Upper lobe of left lung (tissue), 6 donors: Measurements from ENCODE around the gene TTC22. TPM values are rescaled to one million over a fixed set of nuclear protein-coding genes. Genes with fewer than 3 reads are reported as not detected.

Experiments
- ATAC-seq, 2 donors: fragments of 200-7000 bp; cut with Tn5 transposase; one replicate each; pipeline ENCODE4 v1.9.1; 2022; ENCODE audit warnings: mild to moderate bottlenecking in 2 of 2, moderate library complexity in 2 of 2; ENCODE audit not compliant: low FRiP score in 2 of 2
- DNase-seq, 2 donors: peaks; one replicate each; pipeline ENCODE4 v3.0.0-alpha.2; 2019 to 2020
- H3K27ac ChIP-seq, 4 donors: fragments of 200-600 bp; sonication (generic); one replicate each; pipeline ENCODE4 v1.5.1; 2016 to 2019
- H3K27me3 ChIP-seq, 4 donors: fragments of 200-600 bp; sonication (generic); one replicate each; pipeline ENCODE4 v1.5.1; 2017 to 2019
- H3K36me3 ChIP-seq, 4 donors: fragments of 200-600 bp; sonication (generic); one replicate each; pipeline ENCODE4 v1.5.1; 2016 to 2019
- H3K4me1 ChIP-seq, 4 donors: fragments of 200-600 bp; sonication (generic); one replicate each; pipeline ENCODE4 v1.5.1; 2018 to 2019
- H3K4me3 ChIP-seq, 4 donors: fragments of 200-600 bp; sonication (generic); one replicate each; pipeline ENCODE4 v1.5.1; 2017 to 2019; ENCODE audit warnings: mild to moderate bottlenecking in 2 of 4, moderate library complexity in 1 of 4
- H3K9me3 ChIP-seq, 4 donors: fragments of 200-600 bp; sonication (generic); one replicate each; pipeline ENCODE4 v1.5.1; 2018 to 2019
- EP300 ChIP-seq, 4 donors: sonication (generic); formaldehyde crosslinking; IDR thresholded peaks; one replicate each; pipeline ENCODE4 v1.5.1; 2017; ENCODE audit warnings: antibody characterized with exemption in 4 of 4, control low read depth in 2 of 4
- POLR2A ChIP-seq, 4 donors: fragments of 450-650 bp; IDR thresholded peaks; one replicate each; pipeline ENCODE4 v1.5.1; 2016 to 2017; ENCODE audit warnings: antibody characterized with exemption in 4 of 4, mild to moderate bottlenecking in 2 of 4
- POLR2AphosphoS5 ChIP-seq, 2 donors: sonication (generic); formaldehyde crosslinking; IDR thresholded peaks; one replicate each; pipeline ENCODE4 v1.5.1; 2017; ENCODE audit warnings: antibody characterized with exemption in 2 of 2
- WGBS, 2 donors: methylation state at CpG; one replicate each; pipeline ENCODE4 v1.1.5; 2017 to 2018; 5-methylcytosine and 5-hydroxymethylcytosine counted together
- total RNA-seq, 6 donors: library from RNA; depleted of rRNA in 4 of 6; stranded (reverse); fragments of >200 nt in 4 of 6; gene quantifications; one replicate each; pipeline versions ENCODE4 v1.1.0 to v1.2.1, GENCODE V29; 2016 to 2021
- TF ChIP-seq, protein P1 (sequence below), 6 experiments: fragments of 450-650 bp in 4 of 6; fragments of 200-600 bp in 2 of 6; sonication (generic) in 2 of 6; IDR thresholded peaks; one replicate each; pipeline ENCODE4 v1.5.1; 2016 to 2019; ENCODE audit warnings: antibody characterized with exemption in 6 of 6
- donor health status: DM: no; HTN: no; CAD: no; lungs with moderate emphysema.
- donor health status: DM: no; HTN: yes; CAD: no; lungs with severe emphysema.

The TTC22 gene
- total RNA-seq, 6 donors from 2014 or later: 6.9 to 15.7 (median 12.1) TPM

DNA sequence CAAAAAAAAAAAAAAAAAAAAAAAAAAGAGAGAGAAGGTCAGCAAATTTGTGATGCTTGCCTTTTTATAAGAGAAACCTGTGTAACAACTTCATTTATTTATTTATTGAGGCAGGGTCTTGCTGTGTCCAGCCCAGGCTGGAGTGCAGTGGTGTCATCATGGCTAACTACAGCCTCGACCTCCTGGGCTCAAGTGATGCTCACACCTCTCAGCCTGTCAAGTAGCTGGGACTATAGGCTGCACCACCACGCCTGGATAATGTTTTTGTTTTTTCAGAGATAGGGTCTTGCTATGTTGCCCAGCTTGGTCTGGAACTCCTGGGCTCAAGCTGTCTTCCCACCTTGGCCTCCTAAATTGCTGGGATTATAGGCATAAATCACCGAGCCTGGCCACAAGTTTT is 43.4 kb upstream of the TTC22 start:
- no peaks in the 10 kb centered on the region for H3K9me3 ChIP-seq
- no peaks in the 10 kb centered on the region for H3K4me1 ChIP-seq
- peaks cover 4 to 20% (median 8%) of the 10 kb centered on the region in 4 donors for H3K36me3 ChIP-seq
- TF ChIP-seq POLR2AphosphoS5 (IDR thresholded peaks at IDR 0.05) (no peak), POLR2A (IDR thresholded peaks at IDR 0.05) (no peak), EP300 (IDR thresholded peaks at IDR 0.05) (no peak)
- TF ChIP-seq, protein P1, sequence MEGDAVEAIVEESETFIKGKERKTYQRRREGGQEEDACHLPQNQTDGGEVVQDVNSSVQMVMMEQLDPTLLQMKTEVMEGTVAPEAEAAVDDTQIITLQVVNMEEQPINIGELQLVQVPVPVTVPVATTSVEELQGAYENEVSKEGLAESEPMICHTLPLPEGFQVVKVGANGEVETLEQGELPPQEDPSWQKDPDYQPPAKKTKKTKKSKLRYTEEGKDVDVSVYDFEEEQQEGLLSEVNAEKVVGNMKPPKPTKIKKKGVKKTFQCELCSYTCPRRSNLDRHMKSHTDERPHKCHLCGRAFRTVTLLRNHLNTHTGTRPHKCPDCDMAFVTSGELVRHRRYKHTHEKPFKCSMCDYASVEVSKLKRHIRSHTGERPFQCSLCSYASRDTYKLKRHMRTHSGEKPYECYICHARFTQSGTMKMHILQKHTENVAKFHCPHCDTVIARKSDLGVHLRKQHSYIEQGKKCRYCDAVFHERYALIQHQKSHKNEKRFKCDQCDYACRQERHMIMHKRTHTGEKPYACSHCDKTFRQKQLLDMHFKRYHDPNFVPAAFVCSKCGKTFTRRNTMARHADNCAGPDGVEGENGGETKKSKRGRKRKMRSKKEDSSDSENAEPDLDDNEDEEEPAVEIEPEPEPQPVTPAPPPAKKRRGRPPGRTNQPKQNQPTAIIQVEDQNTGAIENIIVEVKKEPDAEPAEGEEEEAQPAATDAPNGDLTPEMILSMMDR (IDR thresholded peaks at IDR 0.05): no peak
- no peak overlapping the region for H3K4me3 ChIP-seq
- no peak for DNase-seq
- no peak for ATAC-seq
- no peak overlapping the region for H3K27ac ChIP-seq
- 86 to 91% methylated on average over 3 of the region's 3 CpGs for WGBS, 2 donors
- H3K27me3 ChIP-seq: no peaks in the 10 kb centered on the region

DNA sequence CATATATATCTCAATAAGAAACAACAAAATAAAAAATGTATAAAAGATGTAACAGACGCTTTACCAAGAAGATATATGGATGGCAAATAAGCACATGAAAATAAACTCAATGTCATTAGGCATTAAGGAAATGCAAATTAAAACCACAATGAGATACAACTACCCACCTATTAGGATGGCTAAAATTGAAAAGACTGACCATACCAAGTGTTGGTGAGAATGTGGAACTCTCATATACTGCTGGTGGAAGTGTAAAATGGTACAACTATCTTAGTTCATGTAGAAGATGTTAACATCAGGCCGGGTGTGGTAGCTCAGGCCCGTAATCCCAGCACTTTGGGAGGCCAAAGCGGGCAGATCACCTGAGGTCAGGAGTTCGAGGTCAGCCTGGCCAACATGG is 42.3 kb upstream of the TTC22 start:
- no peak overlapping the region for H3K27ac ChIP-seq
- ATAC-seq (no peak), DNase-seq (no peak)
- no peaks in the 10 kb centered on the region for H3K4me1 ChIP-seq
- H3K27me3 ChIP-seq: no peaks in the 10 kb centered on the region
- H3K36me3 ChIP-seq: peaks cover 0 to 9% (median 3%) of the 10 kb centered on the region in 4 donors
- no peak overlapping the region for H3K4me3 ChIP-seq
- H3K9me3 ChIP-seq: no peaks in the 10 kb centered on the region
- TF ChIP-seq, protein P1 (IDR thresholded peaks at IDR 0.05): no peak
- TF ChIP-seq POLR2A (IDR thresholded peaks at IDR 0.05): no peak
- no peak for TF ChIP-seq POLR2AphosphoS5 (IDR thresholded peaks at IDR 0.05)
- no peak for TF ChIP-seq EP300 (IDR thresholded peaks at IDR 0.05)
- WGBS, 2 donors: 76 to 88% methylated on average over 5 of the region's 5 CpGs

DNA sequence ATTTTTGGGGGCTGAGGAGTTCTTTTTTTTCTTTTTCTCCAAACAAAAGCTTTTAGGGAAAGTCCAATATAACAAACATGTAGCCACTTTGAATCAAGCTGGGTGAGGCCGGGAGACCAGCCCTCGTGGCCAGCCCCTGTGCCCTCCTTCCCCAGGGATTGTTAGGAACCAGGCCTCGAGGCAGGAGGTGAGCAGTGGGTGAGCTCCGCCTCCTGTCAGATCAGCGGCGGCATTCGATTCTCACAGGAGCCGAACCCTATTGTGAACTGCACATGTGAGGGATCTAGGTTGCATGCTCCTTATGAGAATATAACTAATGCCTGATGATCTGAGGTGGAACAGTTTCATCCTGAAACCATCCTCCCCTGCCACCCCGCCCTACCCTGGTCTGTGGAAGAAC is 41.8 kb upstream of the TTC22 start:
- DNase-seq (no peak), ATAC-seq (no peak)
- Histone ChIP-seq H3K4me1 (no peaks in the 10 kb centered on the region), H3K27me3 (no peaks in the 10 kb centered on the region), H3K36me3 (peaks cover 0 to 8% (median 3%) of the 10 kb centered on the region in 4 donors), H3K27ac (no peak overlapping the region), H3K4me3 (no peak overlapping the region), H3K9me3 (no peaks in the 10 kb centered on the region)
- TF ChIP-seq EP300 (IDR thresholded peaks at IDR 0.05) (no peak), POLR2A (IDR thresholded peaks at IDR 0.05) (no peak), POLR2AphosphoS5 (IDR thresholded peaks at IDR 0.05) (no peak)
- TF ChIP-seq, protein P1 (IDR thresholded peaks at IDR 0.05): no peak
- WGBS, 2 donors: 86 to 91% methylated on average over 9 of the region's 9 CpGs

DNA sequence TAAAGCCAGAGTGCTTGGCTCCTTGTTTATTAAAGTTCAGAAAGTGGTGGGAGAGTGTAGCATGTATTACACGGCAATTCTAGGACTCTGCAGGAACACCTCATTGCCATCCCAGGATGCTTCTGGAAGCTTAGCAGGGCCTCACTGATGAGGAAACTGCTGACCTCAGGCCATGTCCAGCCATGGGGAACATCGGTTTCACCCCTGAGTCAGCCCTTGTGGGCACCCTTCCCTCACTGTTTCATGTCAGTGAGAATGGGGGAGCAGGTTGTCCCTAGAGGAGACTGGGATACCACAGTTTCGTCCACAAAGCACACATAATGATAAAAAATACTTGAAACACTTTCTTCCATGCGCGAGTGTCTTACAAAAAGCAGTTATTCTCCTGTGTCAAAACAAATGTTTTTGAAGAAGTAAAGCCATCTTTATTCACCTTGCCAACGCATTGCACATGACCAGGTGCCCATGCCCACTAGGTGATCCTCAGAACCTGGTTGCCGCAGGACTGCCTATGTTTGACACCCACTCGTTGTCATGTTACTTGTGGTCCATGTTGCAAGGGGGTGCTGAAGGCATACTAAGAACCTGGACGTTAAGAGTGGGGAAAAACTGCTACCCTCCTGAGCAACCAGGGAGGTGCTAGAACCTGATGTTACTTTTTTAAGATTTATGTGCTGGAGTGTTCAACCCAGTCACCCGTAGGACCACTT is 41.2 kb upstream of the TTC22 start:
- Histone ChIP-seq H3K9me3 (no peaks in the 10 kb centered on the region), H3K27me3 (no peaks in the 10 kb centered on the region), H3K4me1 (no peaks in the 10 kb centered on the region), H3K27ac (no peak overlapping the region), H3K36me3 (peaks cover 0 to 5% (median 2%) of the 10 kb centered on the region in 4 donors), H3K4me3 (no peak overlapping the region)
- WGBS, 2 donors: 93 to 95% methylated on average over 10 of the region's 10 CpGs
- ATAC-seq (no peak), DNase-seq (no peak)
- TF ChIP-seq, protein P1 (IDR thresholded peaks at IDR 0.05): no peak
- TF ChIP-seq POLR2A (IDR thresholded peaks at IDR 0.05) (no peak), POLR2AphosphoS5 (IDR thresholded peaks at IDR 0.05) (no peak), EP300 (IDR thresholded peaks at IDR 0.05) (no peak)

DNA sequence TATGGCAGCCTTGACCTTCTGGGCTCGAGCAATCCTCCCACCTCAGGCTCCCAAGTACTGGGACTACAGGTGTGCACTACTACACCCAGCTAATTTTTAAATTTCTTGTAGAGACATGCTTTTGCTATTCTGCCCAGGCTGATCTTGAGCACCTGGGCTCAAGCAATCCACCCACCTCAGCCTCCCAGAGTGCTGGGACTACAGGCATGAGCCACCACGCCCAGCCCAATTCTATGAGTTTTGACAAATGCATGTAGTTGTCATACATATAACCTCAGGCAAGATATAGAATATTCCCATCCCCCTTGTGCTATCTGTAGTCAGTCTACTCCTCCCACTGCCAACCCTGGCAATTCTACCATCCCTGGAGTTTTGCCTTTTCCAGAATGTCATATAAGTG is 38.7 kb upstream of the TTC22 start:
- no peak for TF ChIP-seq EP300 (IDR thresholded peaks at IDR 0.05)
- no peak for TF ChIP-seq POLR2AphosphoS5 (IDR thresholded peaks at IDR 0.05)
- Histone ChIP-seq H3K9me3 (no peaks in the 10 kb centered on the region), H3K36me3 (no peaks in the 10 kb centered on the region), H3K4me1 (no peaks in the 10 kb centered on the region), H3K27ac (no peak overlapping the region), H3K27me3 (no peaks in the 10 kb centered on the region), H3K4me3 (no peak overlapping the region)
- DNase-seq: no peak
- 45 to 88% methylated on average over 2 of the region's 2 CpGs for WGBS, 2 donors
- ATAC-seq: no peak
